Osteoblast (primary cell): ENCODE measurements around the gene COL4A2. TPM values are rescaled to one million over a fixed set of nuclear protein-coding genes. Genes with fewer than 3 reads are reported as not detected.

Source experiments
- DNase-seq: peaks from one replicate; pipeline ENCODE4 v3.0.0; 2011; ENCODE audit warnings: low spot score, mixed read lengths; ENCODE audit not compliant: insufficient read length; ENCODE audit errors: missing footprints
- H2AFZ ChIP-seq: 2 replicates; pipeline ENCODE4 v1.6.0; 2011; ENCODE audit warnings: mild to moderate bottlenecking, low read length
- H3K27ac ChIP-seq: 2 replicates; pipeline ENCODE4 v1.5.1; 2011; ENCODE audit warnings: mild to moderate bottlenecking, low read depth, low read length, moderate library complexity
- H3K27me3 ChIP-seq: 2 replicates; pipeline ENCODE4 v1.6.0; 2012; ENCODE audit warnings: mild to moderate bottlenecking, control low read depth, inconsistent platforms, low read length, moderate library complexity; ENCODE audit not compliant: insufficient read depth
- H3K36me3 ChIP-seq: 2 replicates; pipeline ENCODE4 v1.5.1; 2011; ENCODE audit warnings: mild to moderate bottlenecking, low read length, control low read depth, moderate library complexity; ENCODE audit not compliant: insufficient read depth
- H3K4me1 ChIP-seq: 2 replicates; pipeline ENCODE4 v1.5.1; 2011; ENCODE audit warnings: mild to moderate bottlenecking, low read length, control low read depth, moderate library complexity; ENCODE audit not compliant: insufficient read depth
- H3K4me2 ChIP-seq: 2 replicates; pipeline ENCODE4 v1.6.0; 2011; ENCODE audit warnings: mild to moderate bottlenecking, low read length; ENCODE audit not compliant: insufficient read depth
- H3K4me3 ChIP-seq: fragments of 200-600 bp; sonication (generic); 3 replicates; pipeline ENCODE4 v1.5.1; 2012; ENCODE audit warnings: mild to moderate bottlenecking, low read length, inconsistent platforms; ENCODE audit not compliant: insufficient read depth
- H3K79me2 ChIP-seq: 2 replicates; pipeline ENCODE4 v1.6.0; 2012; ENCODE audit warnings: mild to moderate bottlenecking, low read length, control low read depth, inconsistent platforms; ENCODE audit not compliant: insufficient read depth
- H3K9me3 ChIP-seq: 2 replicates; pipeline ENCODE4 v1.5.1; 2011; ENCODE audit warnings: low read depth, low read length, control low read depth
- H4K20me1 ChIP-seq: 2 replicates; pipeline ENCODE4 v1.6.0; 2012; ENCODE audit warnings: mild to moderate bottlenecking, low read length, control low read depth; ENCODE audit not compliant: insufficient read depth
- CTCF ChIP-seq: IDR thresholded peaks from 2 replicates; pipeline ENCODE4 v1.5.1; 2011; ENCODE audit warnings: mild to moderate bottlenecking, low read depth, low read length, moderate library complexity; ENCODE audit errors: extremely low read depth
- total RNA-seq: library from RNA; depleted of rRNA; stranded (reverse); fragments of >200 nt; gene quantifications from 2 replicates; pipeline ENCODE4 v1.2.3, GENCODE V29; 2012

Gene COL4A2
- total RNA-seq, 1 donor = 267 TPM

GRCh38 chr13:110476220-110476617 is 169.1 kb downstream of the COL4A2 start:
- H3K79me2 ChIP-seq = no peaks in the 10 kb centered on the region
- H3K9me3 ChIP-seq = no peaks in the 10 kb centered on the region
- peaks cover 89% of the 10 kb centered on the region for H3K36me3 ChIP-seq
- TF ChIP-seq CTCF = no peak
- no peak overlapping the region for H3K4me3 ChIP-seq
- H2AFZ ChIP-seq = no peak overlapping the region
- peaks cover 6% of the 10 kb centered on the region for H3K4me1 ChIP-seq
- DNase-seq = no peak
- H3K27me3 ChIP-seq = no peaks in the 10 kb centered on the region
- no peak overlapping the region for H3K4me2 ChIP-seq
- H4K20me1 ChIP-seq = peaks cover 5% of the 10 kb centered on the region
- no peak overlapping the region for H3K27ac ChIP-seq

GRCh38 chr13:110477706-110478245 is 170.7 kb downstream of the COL4A2 start:
- Histone ChIP-seq H3K4me2 (no peak overlapping the region), H3K27ac (no peak overlapping the region)

GRCh38 chr13:110478405-110479214 is 171.5 kb downstream of the COL4A2 start:
- Histone ChIP-seq H3K4me3 (no peak overlapping the region), H3K27ac (no peak overlapping the region), H3K79me2 (no peaks in the 10 kb centered on the region), H3K4me1 (no peaks in the 10 kb centered on the region), H3K36me3 (peaks cover 92% of the 10 kb centered on the region), H3K4me2 (no peak overlapping the region), H3K27me3 (no peaks in the 10 kb centered on the region), H2AFZ (no peak overlapping the region), H3K9me3 (no peaks in the 10 kb centered on the region), H4K20me1 (peaks cover 5% of the 10 kb centered on the region)
- DNase-seq = no peak
- TF ChIP-seq CTCF = no peak

More at GRCh38 chr13:110477706-110478245, 170.7 kb downstream of the COL4A2 start:
- Histone ChIP-seq H3K4me1 (no peaks in the 10 kb centered on the region), H3K36me3 (peaks cover 92% of the 10 kb centered on the region), H4K20me1 (peaks cover 5% of the 10 kb centered on the region), H3K9me3 (no peaks in the 10 kb centered on the region), H3K4me3 (no peak overlapping the region), H3K79me2 (no peaks in the 10 kb centered on the region), H2AFZ (no peak overlapping the region), H3K27me3 (no peaks in the 10 kb centered on the region)
- DNase-seq = no peak
- TF ChIP-seq CTCF = no peak

- peaks cover 5% of the 10 kb centered on the region for H4K20me1 ChIP-seq
- DNase-seq = no peak
- H3K79me2 ChIP-seq = no peaks in the 10 kb centered on the region
- no peak overlapping the region for H3K4me3 ChIP-seq
- H3K4me1 ChIP-seq = no peaks in the 10 kb centered on the region
- peaks cover 92% of the 10 kb centered on the region for H3K36me3 ChIP-seq
- TF ChIP-seq CTCF = no peak
- H3K27me3 ChIP-seq = no peaks in the 10 kb centered on the region
- H3K9me3 ChIP-seq = no peaks in the 10 kb centered on the region
- H3K4me2 ChIP-seq = no peak overlapping the region
- H2AFZ ChIP-seq = no peak overlapping the region
- H3K27ac ChIP-seq = no peak overlapping the region
These were observed 172.1 kb downstream of the COL4A2 start for GRCh38 chr13:110479215-110479545.
